Cerebellar cortex (tissue), 1 donor: ENCODE measurements around the gene METTL6.
"Not testable (repeated sequence)": the region's sequence is repeated elsewhere in the genome, so short reads cannot be mapped to it uniquely, and the experiment has no call there.

Experiments
- DNase-seq: peaks from one replicate; pipeline ENCODE4 v3.0.0-alpha.2; 2015; ENCODE audit warnings: low spot score

The METTL6 gene

DNA sequence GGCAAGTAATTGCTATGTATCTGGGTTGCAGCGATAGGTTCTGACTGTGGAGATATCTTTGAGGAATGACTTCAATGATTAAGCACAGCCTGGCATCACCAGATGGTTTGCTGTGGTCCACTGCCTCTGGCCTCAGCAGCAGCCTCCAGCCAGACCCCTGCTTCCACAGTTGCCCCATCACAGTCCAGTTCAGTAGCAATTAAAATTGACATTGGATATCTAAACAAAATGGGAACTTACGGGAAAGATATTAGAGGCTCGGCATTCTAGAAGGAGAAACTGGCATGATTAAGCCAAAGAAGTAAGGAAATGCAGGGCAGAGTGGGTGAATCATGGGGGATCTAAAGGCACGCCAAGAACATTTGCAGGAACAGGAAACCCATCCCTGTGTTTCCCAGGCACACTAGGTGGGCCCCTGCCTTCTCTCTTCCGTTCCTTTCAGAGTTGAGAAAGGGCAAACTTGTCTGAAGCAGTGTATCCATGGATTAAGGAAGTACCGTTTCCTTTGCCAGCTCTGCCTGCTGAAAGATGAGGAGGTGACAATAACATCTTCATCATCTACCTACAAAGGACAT, 58.7 kb downstream of the METTL6 start:
- DNase-seq = no peak

DNA sequence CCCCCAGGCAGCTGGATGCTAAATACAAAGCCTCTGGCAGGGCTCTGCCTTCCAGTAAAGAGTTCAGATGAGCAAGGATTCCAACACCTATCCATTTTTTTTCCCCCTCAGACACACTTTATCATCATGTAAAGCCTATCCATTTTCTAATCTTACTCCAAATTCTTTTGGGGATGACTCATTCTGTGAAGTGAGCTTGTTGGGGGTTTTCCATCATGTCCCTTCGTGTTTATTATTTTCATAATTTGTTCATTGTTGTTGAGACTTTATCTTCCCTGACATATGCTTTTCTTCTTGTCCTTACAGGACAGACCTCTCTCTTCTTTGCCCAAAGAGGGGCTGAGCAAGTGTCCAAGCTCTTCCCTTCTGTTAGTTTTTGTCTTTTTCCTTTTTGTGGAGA, 60.3 kb downstream of the METTL6 start:
- DNase-seq = no peak

DNA sequence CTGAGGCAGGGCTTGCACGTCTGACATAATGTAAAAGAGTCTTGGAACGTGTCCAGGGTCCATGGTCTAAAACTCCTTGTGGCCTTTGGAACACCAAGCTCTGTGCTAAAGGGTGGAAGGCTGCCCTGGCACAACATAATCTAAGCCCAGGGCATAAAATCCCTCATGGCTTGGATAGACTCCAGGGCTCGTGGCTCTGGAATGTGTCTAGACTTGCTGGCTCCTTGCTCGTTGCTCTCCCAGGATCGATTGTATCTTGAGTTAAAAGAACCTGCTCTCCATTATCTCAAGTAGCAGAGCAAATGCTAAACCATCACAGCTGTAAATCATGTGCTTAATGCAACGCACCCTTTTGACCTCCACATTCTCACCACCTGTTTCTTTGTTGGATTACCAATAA, 63.3 kb downstream of the METTL6 start:
- not testable (repeated sequence) for DNase-seq

- DNase-seq = no peak
Measured at GRCh38 chr3:15361494-15362214, 65.7 kb downstream of the METTL6 start.

GRCh38 chr3:15360788-15361493, 66.4 kb downstream of the METTL6 start:
- no peak for DNase-seq
